H1 (cell line): ENCODE results near the gene FAM161A. TPM values are rescaled to one million over a fixed set of nuclear protein-coding genes. Genes with fewer than 3 reads are reported as not detected.

ENCODE experiments used
- ATF3 ChIP-seq: IDR thresholded peaks from 2 replicates; pipeline ENCODE4 v1.6.1; 2011; ENCODE audit warnings: low read depth, mild to moderate bottlenecking, low read length; ENCODE audit not compliant: insufficient read depth
- CBX5 ChIP-seq: fragments of 300-800, 300-1000 bp; sonication (generic); IDR thresholded peaks from 2 replicates; pipeline ENCODE4 v1.7.1; 2016; ENCODE audit warnings: antibody characterized with exemption, low read length, low read depth
- CHD1 ChIP-seq: IDR thresholded peaks from 2 replicates; pipeline ENCODE4 v1.6.1; 2012; ENCODE audit warnings: low read depth, low read length, improper control_type of control experiment
- CHD2 ChIP-seq: IDR thresholded peaks from 2 replicates; pipeline ENCODE4 v1.6.1; 2012; ENCODE audit warnings: low read length, improper control_type of control experiment
- CREB1 ChIP-seq: IDR thresholded peaks from 2 replicates; pipeline ENCODE4 v1.6.1; 2012; ENCODE audit warnings: inconsistent platforms
- FOSL1 ChIP-seq: IDR thresholded peaks from 2 replicates; pipeline ENCODE4 v1.6.1; 2011; ENCODE audit warnings: mild to moderate bottlenecking, low read depth, low read length, moderate library complexity; ENCODE audit not compliant: insufficient read depth
- GTF2F1 ChIP-seq: IDR thresholded peaks from 2 replicates; pipeline ENCODE4 v1.6.1; 2012; ENCODE audit warnings: low read depth, low read length, improper control_type of control experiment, borderline replicate concordance
- HDAC6 ChIP-seq: IDR thresholded peaks from one replicate; pipeline ENCODE4 v1.7.1; 2012; ENCODE audit warnings: low read depth, mild to moderate bottlenecking, inconsistent platforms, low read length, moderate library complexity
- JUN ChIP-seq: IDR thresholded peaks from 2 replicates; pipeline ENCODE4 v1.6.1; 2011; ENCODE audit warnings: low read depth, mild to moderate bottlenecking, improper control_type of control experiment, low read length
- KDM1A ChIP-seq: fragments of 200-600, 300-600 bp; sonication (generic); IDR thresholded peaks from 2 replicates; pipeline ENCODE4 v1.7.1; 2016; ENCODE audit warnings: mild to moderate bottlenecking, low read length, borderline replicate concordance
- KDM5A ChIP-seq: fragments of 200-600 bp; IDR thresholded peaks from 2 replicates; pipeline ENCODE4 v1.7.1; 2012; ENCODE audit warnings: mild to moderate bottlenecking, low read length, inconsistent platforms, mixed read lengths
- PHF8 ChIP-seq: fragments of 200-600 bp; sonication (generic); conservative IDR thresholded peaks from 2 replicates; pipeline ENCODE4 v1.7.1; 2012; ENCODE audit warnings: low read depth, mild to moderate bottlenecking, inconsistent platforms, low read length, moderate library complexity
- POLR2A ChIP-seq, 2 experiments: IDR thresholded peaks; 1 replicate in 1 of 2; 2 replicates in 1 of 2; pipeline ENCODE4 v1.6.1; 2011; ENCODE audit warnings: low read depth in 2 of 2, low read length in 2 of 2, mild to moderate bottlenecking in 2 of 2; ENCODE audit errors: control extremely low read depth in 1 of 2
- RBBP5 ChIP-seq: IDR thresholded peaks from 2 replicates; pipeline ENCODE4 v1.7.1; 2012; ENCODE audit warnings: low read depth, mild to moderate bottlenecking, inconsistent platforms, low read length, moderate library complexity, borderline replicate concordance
- RNF2 ChIP-seq: fragments of 200-900, 300-1000 bp; sonication (generic); IDR thresholded peaks from 2 replicates; pipeline ENCODE4 v1.7.1; 2016; ENCODE audit warnings: borderline replicate concordance, low read depth, mild to moderate bottlenecking, antibody characterized with exemption, low read length; ENCODE audit not compliant: poor library complexity, severe bottlenecking; ENCODE audit errors: missing control alignments
- SAP30 ChIP-seq: fragments of 300-600 bp; sonication (generic); IDR thresholded peaks from 2 replicates; pipeline ENCODE4 v1.7.1; 2012; ENCODE audit warnings: low read length, moderate library complexity, mild to moderate bottlenecking, inconsistent platforms; ENCODE audit not compliant: insufficient read depth, insufficient replicate concordance
- SIRT6 ChIP-seq: IDR thresholded peaks from one replicate; pipeline ENCODE4 v1.7.1; 2012; ENCODE audit warnings: low read length, inconsistent platforms
- SIX5 ChIP-seq: IDR thresholded peaks from 2 replicates; pipeline ENCODE4 v1.6.1; 2011; ENCODE audit warnings: mild to moderate bottlenecking, low read depth, low read length
- TAF1 ChIP-seq: IDR thresholded peaks from 2 replicates; pipeline ENCODE4 v1.6.1; 2011; ENCODE audit warnings: mild to moderate bottlenecking, low read depth, low read length
- TAF7 ChIP-seq: optimal IDR thresholded peaks from 2 replicates; pipeline ENCODE3; 2011; ENCODE audit warnings: low read depth, mild to moderate bottlenecking, inconsistent platforms, low read length, moderate library complexity, borderline replicate concordance
- TEAD4 ChIP-seq: IDR thresholded peaks from 2 replicates; pipeline ENCODE4 v1.6.1; 2012; ENCODE audit warnings: low read depth, low read length, inconsistent platforms, mixed read lengths
- YY1 ChIP-seq: IDR thresholded peaks from 2 replicates; pipeline ENCODE4 v1.6.1; 2011; ENCODE audit warnings: low read depth, mild to moderate bottlenecking, low read length
- polyA plus RNA-seq, 7 experiments: library from polyadenylated mRNA; depleted of rRNA in 3 of 7; stranded (reverse) in 5 of 7; unstranded in 2 of 7; fragments of >200 nt in 5 of 7; fragments of 200-250 nt in 2 of 7; gene quantifications; 1 replicate in 5 of 7; 2 replicates in 1 of 7; 4 replicates in 1 of 7; pipeline versions ENCODE4 v1.2.1 to v1.2.3, GENCODE V29; 2011 to 2013; ENCODE audit warnings: missing spikeins in 2 of 7, mixed read lengths in 2 of 7
- total RNA-seq: library from RNA; stranded (reverse); fragmentation: NEBNext Ultra II Directional; extraction: Animal tissue kit (Norgen Biotek cat#: 25700); gene quantifications from 2 replicates; pipeline ENCODE4 v1.2.1, GENCODE V29; 2021
- TF ChIP-seq, protein P1 (sequence below): IDR thresholded peaks from 2 replicates; pipeline ENCODE4 v1.6.1; 2011; ENCODE audit warnings: low read length, improper control_type of control experiment

Gene FAM161A
- total and polyA plus RNA-seq, 2 of the 8 experiments (the other 6 are each of a cell fraction or from before 2014, with no cell fraction given), result 1.6 to 9.7 TPM

DNA sequence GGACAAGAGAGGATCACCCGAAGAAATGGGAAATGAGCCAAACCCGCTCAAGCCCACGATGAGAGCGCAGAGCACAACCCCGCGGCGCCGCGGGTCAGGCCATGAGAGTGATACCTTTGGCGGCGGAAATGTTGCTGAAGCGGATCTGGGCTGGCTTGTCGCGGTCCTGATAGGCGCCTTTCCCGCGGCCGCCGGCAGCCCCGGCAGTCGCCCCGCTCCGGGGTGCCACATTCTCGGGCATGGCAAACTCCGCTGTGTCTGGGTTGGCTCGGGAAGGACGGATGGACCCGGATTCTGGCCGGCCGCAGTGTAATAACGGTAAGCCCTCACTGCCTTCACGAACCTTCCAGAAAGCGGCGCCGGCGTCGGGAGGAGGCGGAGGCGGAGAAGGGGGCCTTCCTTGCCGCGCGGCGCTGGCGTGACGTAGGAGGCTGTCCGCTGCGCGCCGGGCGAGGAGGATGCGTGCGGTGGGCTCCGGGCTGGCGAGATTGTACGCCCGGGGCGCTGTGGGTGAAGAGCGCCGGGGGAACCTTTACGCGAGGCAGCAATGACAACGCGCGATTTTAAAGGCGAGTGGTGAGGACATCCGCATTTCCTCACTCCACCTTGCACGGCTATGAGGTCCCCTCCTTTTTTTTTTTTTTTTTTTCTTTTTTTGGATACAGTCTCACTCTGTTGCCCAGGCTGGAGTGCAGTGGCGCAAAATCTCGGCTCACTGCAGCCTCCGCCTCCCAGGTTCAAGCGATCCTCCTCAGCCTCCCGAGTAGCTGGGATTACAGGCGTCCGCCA lies 34.6 kb upstream of the FAM161A start, which contains the start of gene CCT4 (continued):
- TF ChIP-seq GTF2F1, result 0 out of 2 replicates have a peak, but pooled peaks have one; percentile 75
- no peak for TF ChIP-seq SIRT6
- no peak for TF ChIP-seq RNF2
- peak; percentile 86; the same call in 1 of the 2 replicates for TF ChIP-seq RBBP5
- TF ChIP-seq CBX5, result no peak
- no peak for TF ChIP-seq JUN
- peak; percentile 68; the same call in 1 of the 2 replicates for TF ChIP-seq YY1
- 0 out of 2 replicates have a peak, but pooled peaks have one; percentile 7 for TF ChIP-seq FOSL1
- peak; percentile 19; the same call in 1 of the 2 replicates for TF ChIP-seq KDM1A
- TF ChIP-seq ATF3, result peak; percentile 85
- TF ChIP-seq POLR2A (IDR thresholded peaks at IDR 0.05; ENCODE audit: control extremely low read depth in 1 of 2, low read depth in 2 of 2, low read length in 2 of 2), result peak; percentile 98 to 99
- TF ChIP-seq CHD2, result 0 out of 2 replicates have a peak, but pooled peaks have one; percentile 46
- no peak for TF ChIP-seq SAP30
- TF ChIP-seq TAF7, result peak; percentile 97
- TF ChIP-seq TEAD4, result no peak
- no peak for TF ChIP-seq SIX5
- TF ChIP-seq PHF8, result peak; percentile 96
- TF ChIP-seq TAF1, result peak; percentile 99
- peak; percentile 46; the same call in 1 of the 2 replicates for TF ChIP-seq CHD1
- peak; percentile 100 for TF ChIP-seq CREB1
- no peak; the same call in none of the 2 replicates for TF ChIP-seq KDM5A
- no peak for TF ChIP-seq HDAC6
- TF ChIP-seq, protein P1, sequence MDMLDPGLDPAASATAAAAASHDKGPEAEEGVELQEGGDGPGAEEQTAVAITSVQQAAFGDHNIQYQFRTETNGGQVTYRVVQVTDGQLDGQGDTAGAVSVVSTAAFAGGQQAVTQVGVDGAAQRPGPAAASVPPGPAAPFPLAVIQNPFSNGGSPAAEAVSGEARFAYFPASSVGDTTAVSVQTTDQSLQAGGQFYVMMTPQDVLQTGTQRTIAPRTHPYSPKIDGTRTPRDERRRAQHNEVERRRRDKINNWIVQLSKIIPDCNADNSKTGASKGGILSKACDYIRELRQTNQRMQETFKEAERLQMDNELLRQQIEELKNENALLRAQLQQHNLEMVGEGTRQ, result 0 out of 2 replicates have a peak, but pooled peaks have one; percentile 16
